Smooth muscle cell (in vitro differentiated cells): ENCODE measurements around the gene CIRBP. TPM values are rescaled to one million over a fixed set of nuclear protein-coding genes. Genes with fewer than 3 reads are reported as not detected.

Experiments
- DNase-seq: peaks from one replicate; lab custom pipeline; 2025; ENCODE audit not compliant: unreplicated experiment; lab: John Stamatoyannopoulos, UW
- H2AFZ ChIP-seq: fragments of 200-600 bp; sonication (generic); 2 replicates; pipeline ENCODE4 v1.6.0; 2016; ENCODE audit warnings: antibody characterized with exemption, low read depth, mild to moderate bottlenecking
- H3F3A ChIP-seq: fragments of 200-600 bp; sonication (generic); 2 replicates; pipeline ENCODE4 v1.6.0; 2017; ENCODE audit warnings: antibody characterized with exemption, low read depth
- H3K27ac ChIP-seq: fragments of 200-600 bp; sonication (generic); 2 replicates; pipeline ENCODE4 v1.5.1; 2016; ENCODE audit warnings: low read depth, mild to moderate bottlenecking
- H3K27me3 ChIP-seq: fragments of 200-600 bp; sonication (generic); 2 replicates; pipeline ENCODE4 v1.6.1; 2016; ENCODE audit warnings: low read depth, mild to moderate bottlenecking
- H3K36me3 ChIP-seq: fragments of 200-600 bp; sonication (generic); 2 replicates; pipeline ENCODE4 v1.5.1; 2016; ENCODE audit warnings: low read depth
- H3K4me1 ChIP-seq: fragments of 200-600 bp; sonication (generic); 2 replicates; pipeline ENCODE4 v1.5.1; 2016; ENCODE audit warnings: low read depth
- H3K4me2 ChIP-seq: fragments of 200-600 bp; sonication (generic); 2 replicates; pipeline ENCODE4 v1.6.0; 2016; ENCODE audit warnings: mild to moderate bottlenecking
- H3K4me3 ChIP-seq: fragments of 200-600 bp; sonication (generic); 2 replicates; pipeline ENCODE4 v1.5.1; 2016; ENCODE audit warnings: mild to moderate bottlenecking
- H3K79me2 ChIP-seq: fragments of 200-600 bp; sonication (generic); 2 replicates; pipeline ENCODE4 v1.6.0; 2016; ENCODE audit warnings: low read depth, mild to moderate bottlenecking
- H3K9ac ChIP-seq: fragments of 200-600 bp; sonication (generic); 2 replicates; pipeline ENCODE4 v1.6.0; 2016; ENCODE audit warnings: low read depth
- H3K9me3 ChIP-seq: fragments of 200-600 bp; sonication (generic); replicated peaks from 2 replicates; pipeline ENCODE4 v1.5.1; 2016; ENCODE audit warnings: low read depth
- H4K20me1 ChIP-seq: fragments of 200-600 bp; sonication (generic); 2 replicates; pipeline ENCODE4 v1.6.0; 2016; ENCODE audit warnings: low read depth
- WGBS: methylation state at CpG from one replicate; pipeline ENCODE4 v1.1.7; 2016; ENCODE audit warnings: low lambda C conversion rate; 5-methylcytosine and 5-hydroxymethylcytosine counted together
- polyA plus RNA-seq: library from polyadenylated mRNA; unstranded; fragments of >200 nt; fragmentation: Nextera tagmentation; extraction: Ambion mirVana; gene quantifications from 2 replicates; pipeline ENCODE4 v1.2.1, GENCODE V29; 2016
- total RNA-seq: library from RNA; depleted of rRNA; stranded (reverse); fragments of >200 nt; gene quantifications from 2 replicates; pipeline ENCODE4 v1.2.3, GENCODE V29; 2014
- TF ChIP-seq, protein P1 (sequence below): fragments of 200-600 bp; sonication (generic); IDR thresholded peaks from 2 replicates; pipeline ENCODE4 v1.5.1; 2017; ENCODE audit warnings: borderline replicate concordance, mild to moderate bottlenecking, antibody characterized with exemption; ENCODE audit not compliant: insufficient read depth, poor library complexity, severe bottlenecking

Gene CIRBP
- total and polyA plus RNA-seq, 2 experiments from 2014 or later = 122 to 215 TPM

DNA sequence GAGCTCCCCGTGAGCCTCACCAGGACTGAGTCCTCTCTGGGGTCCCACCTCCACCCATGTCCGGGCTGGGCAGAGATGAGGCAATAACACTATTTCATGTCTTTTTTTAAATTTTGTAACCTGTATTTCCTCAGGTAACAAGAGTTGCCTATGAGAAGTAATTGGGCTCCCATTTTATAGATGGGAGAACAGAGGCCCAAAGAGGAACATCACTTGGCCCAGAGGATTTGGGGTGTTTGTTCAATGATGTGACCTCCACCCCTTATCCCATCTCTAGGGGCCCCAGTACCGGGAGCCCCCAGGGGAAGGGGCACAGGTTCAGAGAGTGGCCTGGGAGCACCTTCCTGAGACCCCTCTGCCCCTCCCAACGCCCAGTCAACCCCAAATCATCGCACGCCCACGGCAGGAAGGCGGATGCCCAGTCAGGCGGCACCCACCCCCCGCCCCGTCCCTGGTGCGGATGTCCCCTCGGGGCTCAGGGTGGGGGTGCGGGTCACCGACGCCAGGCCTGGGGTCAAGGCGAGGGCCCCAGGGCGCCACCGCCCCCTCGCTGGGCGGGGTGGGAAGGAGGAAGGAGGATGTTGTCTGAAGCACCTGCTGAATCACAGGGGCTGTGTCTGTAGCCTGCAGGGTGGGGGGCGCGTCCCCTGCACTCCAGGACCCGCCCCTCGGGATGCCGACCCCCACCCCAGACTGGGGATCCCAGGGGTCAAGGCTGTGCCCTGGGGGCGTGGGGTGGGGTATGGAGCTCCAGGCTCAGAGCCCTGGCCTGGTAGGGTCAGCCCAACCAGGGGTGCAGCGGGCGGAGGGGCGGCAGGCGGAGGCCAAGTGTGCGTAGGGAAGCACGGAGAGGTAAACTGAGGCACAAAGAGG lies 9.0 kb upstream of the CIRBP start:
- no peaks in the 10 kb centered on the region for H3K9me3 ChIP-seq
- peaks cover 29% of the 10 kb centered on the region for H3K79me2 ChIP-seq
- H3K36me3 ChIP-seq = no peaks in the 10 kb centered on the region
- peaks cover 34% of the 10 kb centered on the region for H3K4me1 ChIP-seq
- 27% methylated on average over 16 of the region's 33 CpGs for WGBS
- TF ChIP-seq, protein P1, sequence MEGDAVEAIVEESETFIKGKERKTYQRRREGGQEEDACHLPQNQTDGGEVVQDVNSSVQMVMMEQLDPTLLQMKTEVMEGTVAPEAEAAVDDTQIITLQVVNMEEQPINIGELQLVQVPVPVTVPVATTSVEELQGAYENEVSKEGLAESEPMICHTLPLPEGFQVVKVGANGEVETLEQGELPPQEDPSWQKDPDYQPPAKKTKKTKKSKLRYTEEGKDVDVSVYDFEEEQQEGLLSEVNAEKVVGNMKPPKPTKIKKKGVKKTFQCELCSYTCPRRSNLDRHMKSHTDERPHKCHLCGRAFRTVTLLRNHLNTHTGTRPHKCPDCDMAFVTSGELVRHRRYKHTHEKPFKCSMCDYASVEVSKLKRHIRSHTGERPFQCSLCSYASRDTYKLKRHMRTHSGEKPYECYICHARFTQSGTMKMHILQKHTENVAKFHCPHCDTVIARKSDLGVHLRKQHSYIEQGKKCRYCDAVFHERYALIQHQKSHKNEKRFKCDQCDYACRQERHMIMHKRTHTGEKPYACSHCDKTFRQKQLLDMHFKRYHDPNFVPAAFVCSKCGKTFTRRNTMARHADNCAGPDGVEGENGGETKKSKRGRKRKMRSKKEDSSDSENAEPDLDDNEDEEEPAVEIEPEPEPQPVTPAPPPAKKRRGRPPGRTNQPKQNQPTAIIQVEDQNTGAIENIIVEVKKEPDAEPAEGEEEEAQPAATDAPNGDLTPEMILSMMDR = no peak
- H3K9ac ChIP-seq = peak overlapping the region; percentile 41
- H3K27ac ChIP-seq = peak overlapping the region; percentile 74
- H3K4me3 ChIP-seq = peak overlapping the region; percentile 42
- peaks cover 63% of the 10 kb centered on the region for H3F3A ChIP-seq
- peaks cover 49% of the 10 kb centered on the region for H4K20me1 ChIP-seq
- H2AFZ ChIP-seq = no peak overlapping the region
- peak; percentile 65 for DNase-seq
- H3K4me2 ChIP-seq = peak overlapping the region; percentile 82
- H3K27me3 ChIP-seq = no peaks in the 10 kb centered on the region

DNA sequence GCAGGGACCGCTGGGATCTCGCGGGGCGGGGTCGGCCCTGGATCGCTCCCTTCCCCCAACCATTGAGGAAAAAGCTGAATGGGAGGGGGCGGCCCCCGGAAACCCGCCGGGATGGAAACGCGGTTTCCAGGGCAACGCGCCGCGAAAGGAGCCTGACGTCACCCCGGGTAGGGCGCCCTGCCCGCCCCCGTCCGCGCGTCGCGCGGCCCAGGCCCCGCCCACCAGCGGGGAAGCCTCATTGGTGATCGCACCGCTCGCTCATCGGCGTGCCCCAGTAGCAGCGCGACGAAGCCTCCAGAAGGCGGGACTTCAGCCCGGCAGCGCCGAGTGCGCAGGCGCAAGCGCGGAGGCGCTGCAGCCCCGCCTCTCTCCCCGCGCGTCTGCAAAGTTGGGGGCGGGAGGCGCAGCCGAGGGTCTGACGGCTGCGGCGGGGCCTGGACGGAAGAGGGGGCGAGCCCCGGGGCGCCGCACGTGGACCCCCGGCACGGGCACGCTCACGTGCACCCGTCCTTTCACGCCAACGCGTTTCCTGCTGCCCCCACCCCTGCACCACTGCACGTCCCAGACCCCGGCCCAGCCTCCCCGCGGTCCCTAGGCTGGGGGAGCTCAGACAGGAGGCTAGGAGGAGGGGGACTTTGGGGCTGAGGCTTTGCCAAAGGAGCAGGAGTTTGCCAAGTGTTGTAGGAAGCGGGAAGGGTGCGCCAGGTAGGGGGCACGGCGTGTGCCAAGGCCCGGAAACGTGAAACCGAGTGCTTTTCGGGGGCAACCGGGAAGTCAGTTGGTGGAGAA lies 8.2 kb upstream of the CIRBP start:
- no peaks in the 10 kb centered on the region for H3K27me3 ChIP-seq
- peak overlapping the region; percentile 96 for H3K9ac ChIP-seq
- H3K36me3 ChIP-seq = no peaks in the 10 kb centered on the region
- peak; percentile 89 for DNase-seq
- no peaks in the 10 kb centered on the region for H3K9me3 ChIP-seq
- WGBS = 1% methylated on average over 51 of the region's 83 CpGs
- H3K79me2 ChIP-seq = peaks cover 20% of the 10 kb centered on the region
- peaks cover 57% of the 10 kb centered on the region for H3F3A ChIP-seq
- peak overlapping the region; percentile 95 for H3K4me2 ChIP-seq
- H2AFZ ChIP-seq = no peak overlapping the region
- H3K27ac ChIP-seq = peak overlapping the region; percentile 97
- peaks cover 40% of the 10 kb centered on the region for H3K4me1 ChIP-seq
- peaks cover 40% of the 10 kb centered on the region for H4K20me1 ChIP-seq
- peak overlapping the region; percentile 64 for H3K4me3 ChIP-seq
- TF ChIP-seq, protein P1 = no peak

DNA sequence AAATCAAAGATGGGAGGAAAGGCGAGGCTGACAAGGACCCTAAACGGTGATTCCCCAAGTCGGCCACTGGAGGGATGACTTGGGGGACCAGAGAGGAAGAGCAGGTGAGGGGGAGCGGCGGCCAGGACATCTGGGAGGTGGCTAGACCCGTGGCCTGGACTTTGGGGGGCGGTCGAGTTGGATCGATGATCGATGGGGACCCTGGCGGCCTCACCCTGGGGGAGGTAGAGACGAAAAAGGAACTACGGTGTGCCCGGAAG lies 7.7 kb upstream of the CIRBP start:
- no peak for DNase-seq

More for the DNA sequence above, 7.7 kb upstream of the CIRBP start:
- Histone ChIP-seq H4K20me1 (peaks cover 35% of the 10 kb centered on the region), H3K27me3 (no peaks in the 10 kb centered on the region), H3K9ac (peak overlapping the region; percentile 96), H2AFZ (no peak overlapping the region), H3K27ac (peak overlapping the region; percentile 97), H3K4me1 (peaks cover 41% of the 10 kb centered on the region), H3K36me3 (no peaks in the 10 kb centered on the region), H3K79me2 (peaks cover 16% of the 10 kb centered on the region), H3K4me3 (peak overlapping the region; percentile 64), H3F3A (peaks cover 55% of the 10 kb centered on the region), H3K4me2 (peak overlapping the region; percentile 95), H3K9me3 (no peaks in the 10 kb centered on the region)
- TF ChIP-seq, protein P1 = no peak
- WGBS = 12% methylated on average over 14 of the region's 14 CpGs
